NCI-H1105 treated with DMSO at 0.1 percent for 48 hours (cell line): ENCODE measurements around the gene USF1.
"Not testable (repeated sequence)": the region's sequence is repeated elsewhere in the genome, so short reads cannot be mapped to it uniquely, and the experiment has no call there.

Experiments
- DNase-seq: peaks from one replicate; lab custom pipeline; 2025; lab: John Stamatoyannopoulos, UW

The USF1 gene

GRCh38 chr1:161079436-161080110 is 33.8 kb upstream of the USF1 start:
- DNase-seq = no peak

DNA sequence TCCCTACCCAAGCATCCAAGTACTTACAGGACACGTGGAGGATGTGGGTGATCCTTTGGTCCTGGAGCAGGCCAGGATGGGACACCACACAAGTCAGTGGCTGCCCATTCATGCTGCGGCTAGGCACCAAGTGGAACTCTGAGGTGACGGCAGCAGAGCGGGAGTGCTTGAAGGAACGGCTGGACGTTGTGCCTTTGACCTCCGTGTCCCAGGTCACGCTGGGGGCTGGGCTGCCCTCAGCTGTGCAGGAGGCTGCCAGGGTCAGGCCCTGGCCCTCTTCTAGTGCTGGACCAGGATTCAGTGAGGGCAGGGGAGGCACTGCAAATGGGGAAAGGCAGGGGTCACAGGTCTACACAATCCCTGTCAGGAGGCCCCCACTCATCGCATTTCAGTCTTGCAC is 31.6 kb upstream of the USF1 start:
- no peak for DNase-seq

GRCh38 chr1:161076410-161076809 is 30.6 kb upstream of the USF1 start:
- no peak for DNase-seq

- DNase-seq = peak; percentile 7
Observed at GRCh38 chr1:161074676-161075368, 29.0 kb upstream of the USF1 start.

- DNase-seq = no peak
Observed at GRCh38 chr1:161073474-161074121, 27.8 kb upstream of the USF1 start.

- DNase-seq = no peak
Observed at GRCh38 chr1:161072751-161073449, 27.1 kb upstream of the USF1 start.

DNA sequence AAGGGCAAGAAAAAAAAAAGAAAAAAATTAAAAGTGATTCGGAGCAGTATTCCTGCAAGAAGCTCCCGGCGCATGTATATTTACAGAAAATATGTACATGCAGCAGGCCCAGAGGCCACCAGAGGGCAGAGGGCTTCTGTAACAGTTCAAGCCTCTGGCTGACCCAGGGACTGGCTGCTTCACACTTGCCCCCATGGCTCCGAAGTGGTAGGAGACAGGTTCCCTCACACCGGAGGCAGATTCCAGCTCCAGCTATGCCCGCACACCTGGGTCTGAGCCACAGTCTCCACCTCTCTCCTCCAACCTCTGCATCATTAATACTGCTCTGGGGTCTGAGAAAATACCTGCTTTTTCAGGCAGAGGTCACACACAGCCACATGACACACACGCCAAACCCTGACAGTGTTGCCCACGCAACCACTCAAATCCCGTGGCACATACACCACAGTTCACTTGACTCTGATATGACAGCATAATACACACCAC is 26.2 kb upstream of the USF1 start:
- DNase-seq = peak; percentile 4

GRCh38 chr1:161070761-161071160 is 25.0 kb upstream of the USF1 start:
- no peak for DNase-seq

DNA sequence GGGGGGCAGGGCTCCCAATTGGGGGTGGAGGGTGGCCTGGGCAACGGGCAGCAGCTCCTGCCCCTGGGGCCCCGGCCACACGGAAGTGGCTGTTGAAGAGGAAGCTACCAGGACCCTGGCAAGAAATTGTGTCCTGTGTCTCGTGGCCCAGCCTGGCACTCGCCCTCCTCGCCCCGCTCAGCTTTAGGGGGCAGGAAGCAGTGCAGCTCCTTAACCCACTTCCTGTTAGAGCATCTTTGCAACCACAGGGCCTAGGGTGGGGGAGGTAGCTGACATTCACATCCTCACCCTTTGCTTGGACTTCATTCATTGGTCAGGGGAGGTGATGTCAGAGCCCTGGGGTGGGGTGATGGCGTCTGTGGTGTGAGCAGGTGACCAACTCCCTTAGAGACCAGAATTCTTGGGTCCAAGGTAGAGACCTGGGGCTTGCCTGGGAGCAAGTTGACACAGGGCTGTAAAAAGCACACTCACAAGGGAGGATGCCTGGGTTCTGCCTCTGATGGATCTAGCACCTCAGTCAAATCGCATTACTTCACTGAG is 24.0 kb upstream of the USF1 start, which contains the start of gene ARHGAP30:
ARHGAP30 (minus strand) TSS at position 161 of the 540 bp plus-strand sequence. CDS start 267 bp downstream, outside the sequence.
- no peak for DNase-seq

GRCh38 chr1:161069241-161069640 is 23.5 kb upstream of the USF1 start:
- DNase-seq = no peak

GRCh38 chr1:161068306-161069234 is 22.8 kb upstream of the USF1 start:
- no peak for DNase-seq

GRCh38 chr1:161066694-161067093 is 20.9 kb upstream of the USF1 start:
- DNase-seq = no peak

DNA sequence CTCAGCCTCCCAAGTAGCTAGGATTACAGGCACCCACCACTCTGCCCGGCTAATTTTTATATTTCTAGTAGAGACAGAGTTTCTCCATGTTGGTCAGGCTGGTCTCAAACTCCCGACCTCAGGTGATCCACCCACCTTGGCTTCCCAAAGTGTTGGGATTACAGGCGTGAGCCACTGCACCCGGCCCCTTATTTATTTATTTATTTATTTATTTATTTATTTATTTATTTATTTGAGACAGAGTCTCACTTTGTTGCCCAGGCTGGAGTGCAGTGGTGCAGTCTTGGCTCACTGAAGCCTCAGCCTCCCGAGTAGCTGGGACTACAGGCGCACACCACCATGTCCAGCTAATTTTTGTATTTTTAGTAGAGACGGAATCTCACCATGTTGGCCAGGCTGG is 19.9 kb upstream of the USF1 start:
- DNase-seq = not testable (repeated sequence)

GRCh38 chr1:161063936-161064335 is 18.2 kb upstream of the USF1 start:
- DNase-seq = not testable (repeated sequence)

- no peak for DNase-seq
Observed at GRCh38 chr1:161061419-161061818, 15.6 kb upstream of the USF1 start.

- DNase-seq = no peak
Observed at GRCh38 chr1:161059293-161059692, 13.5 kb upstream of the USF1 start.

DNA sequence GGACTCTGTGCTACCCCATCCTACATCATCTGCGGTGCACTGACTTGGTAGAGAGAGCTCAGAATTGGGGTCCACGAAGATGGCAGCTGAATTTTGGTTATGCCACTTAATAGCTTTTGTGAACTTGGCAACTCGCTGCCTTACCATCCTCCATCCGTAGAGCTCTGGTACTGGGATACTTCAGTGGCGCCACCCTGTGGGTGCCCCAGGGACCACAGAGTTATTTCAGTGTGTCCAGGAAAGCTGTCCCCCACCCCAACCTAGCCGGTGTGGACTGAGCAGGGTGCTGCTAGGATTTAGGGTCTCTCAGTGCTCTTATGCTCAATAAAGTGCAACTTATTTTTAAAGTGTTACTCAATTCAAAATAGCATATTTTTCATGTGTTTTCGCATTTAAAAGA is 9.0 kb upstream of the USF1 start:
- DNase-seq = no peak

DNA sequence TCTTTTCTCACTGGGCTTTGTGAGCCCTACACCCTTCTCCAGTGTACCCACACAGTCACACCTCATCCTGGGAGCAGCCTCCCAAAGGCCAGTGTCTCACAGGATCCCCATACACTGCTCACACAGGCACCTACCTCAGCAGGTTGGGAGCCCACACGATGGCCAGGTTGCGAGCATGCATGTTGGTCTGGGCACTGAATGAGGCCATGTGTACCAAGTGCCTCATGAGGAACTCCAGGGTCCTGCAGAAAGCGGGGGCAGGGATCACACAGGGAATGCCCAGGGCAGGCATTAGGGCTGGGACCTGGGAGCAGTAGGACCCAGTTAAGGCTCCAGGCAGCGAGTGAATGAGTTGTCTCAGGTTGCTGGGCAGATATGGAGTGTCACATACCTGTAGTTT is 8.5 kb upstream of the USF1 start:
- no peak for DNase-seq

DNA sequence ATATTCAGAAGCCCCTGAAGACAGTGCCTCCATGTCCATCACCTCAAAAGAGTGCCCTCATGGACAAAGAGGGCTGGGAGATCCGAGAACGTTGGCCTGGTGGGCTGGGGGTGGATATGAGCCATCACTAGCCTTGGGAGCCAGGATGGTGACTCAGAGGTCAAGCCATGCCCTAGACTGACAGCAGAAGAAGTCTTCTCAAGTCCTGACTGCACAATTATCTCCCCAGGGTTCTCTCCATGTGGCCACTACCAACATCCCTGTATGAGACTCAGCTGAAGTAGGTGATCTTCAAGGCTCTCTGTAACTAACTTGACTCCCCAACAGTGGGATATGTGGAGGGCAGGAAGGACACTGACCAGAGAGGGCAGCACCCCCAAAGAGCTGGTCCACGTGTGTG is 7.1 kb upstream of the USF1 start:
- DNase-seq = no peak

GRCh38 chr1:161051219-161051618 is 5.4 kb upstream of the USF1 start:
- no peak for DNase-seq
